HG03565 (cell line): ENCODE results near the gene PSMD6.

Experiments used
- ATAC-seq: cut with Tn5 transposase; IDR thresholded peaks from one replicate; pipeline ENCODE4 v1.9.1; 2021; ENCODE audit warnings: mild to moderate bottlenecking, moderate library complexity; ENCODE audit not compliant: unreplicated experiment

PSMD6 gene

GRCh38 chr3:64046996-64047594, 23.8 kb upstream of the PSMD6 start:
- no peak for ATAC-seq

- no peak for ATAC-seq
These were observed 23.3 kb upstream of the PSMD6 start for GRCh38 chr3:64046592-64046991.

GRCh38 chr3:64042952-64043351, 19.7 kb upstream of the PSMD6 start:
- ATAC-seq: no peak

- ATAC-seq: no peak
These were observed 16.9 kb upstream of the PSMD6 start for GRCh38 chr3:64039981-64040733.

GRCh38 chr3:64039332-64039731, 16.0 kb upstream of the PSMD6 start:
- ATAC-seq: no peak

GRCh38 chr3:64038253-64038767, 15.0 kb upstream of the PSMD6 start:
- no peak for ATAC-seq

- no peak for ATAC-seq
These were observed 13.8 kb upstream of the PSMD6 start for GRCh38 chr3:64037084-64037483.

- ATAC-seq: no peak
These were observed 9.8 kb upstream of the PSMD6 start for GRCh38 chr3:64033069-64033468.

- ATAC-seq: no peak
These were observed 8.5 kb upstream of the PSMD6 start for GRCh38 chr3:64031540-64032508.

- ATAC-seq: peak; percentile 92
These were observed 7.4 kb upstream of the PSMD6 start for GRCh38 chr3:64030741-64031140.

- no peak for ATAC-seq
These were observed 6.0 kb upstream of the PSMD6 start for GRCh38 chr3:64029287-64029686.

GRCh38 chr3:64028754-64029153, 5.5 kb upstream of the PSMD6 start:
- ATAC-seq: no peak

GRCh38 chr3:64027658-64028057, 4.4 kb upstream of the PSMD6 start:
- no peak for ATAC-seq

- no peak for ATAC-seq
These were observed 3.1 kb upstream of the PSMD6 start for GRCh38 chr3:64026346-64026745.

GRCh38 chr3:64023861-64024223, 548 bp upstream of the PSMD6 start:
- ATAC-seq: no peak

GRCh38 chr3:64022451-64023186, 675 bp downstream of the PSMD6 start:
- ATAC-seq: no peak

- ATAC-seq: no peak
These were observed 1.4 kb downstream of the PSMD6 start for GRCh38 chr3:64021922-64022321.

- ATAC-seq: no peak
These were observed 3.4 kb downstream of the PSMD6 start for GRCh38 chr3:64019879-64020278.

- no peak for ATAC-seq
These were observed 4.0 kb downstream of the PSMD6 start for GRCh38 chr3:64019271-64019670.

- ATAC-seq: no peak
These were observed 6.2 kb downstream of the PSMD6 start for GRCh38 chr3:64016941-64017620.
